Stimulated activated CD8-positive, alpha-beta memory T cell treated with anti-CD3 and anti-CD28 coated beads, Interleukin-2, amount 100 ng/mL, for 1 hour (primary cell): ENCODE data around the gene NF1.
"Not testable (repeated sequence)": the region's sequence is repeated elsewhere in the genome, so short reads cannot be mapped to it uniquely, and the experiment has no call there.

ENCODE experiments used
- DNase-seq, 2 donors: peaks; one replicate each; pipeline ENCODE4 v3.0.0-alpha.2; 2020; ENCODE audit warnings: low read depth in 2 of 2

NF1 gene

GRCh38 chr17:31198026-31198425 lies 103.2 kb downstream of the NF1 start:
- DNase-seq: no peak

- DNase-seq: not testable (repeated sequence)
These were observed 103.9 kb downstream of the NF1 start for GRCh38 chr17:31198666-31199065.

GRCh38 chr17:31200287-31200686 lies 105.5 kb downstream of the NF1 start:
- DNase-seq: no peak

GRCh38 chr17:31202968-31203367 lies 108.2 kb downstream of the NF1 start:
- no peak for DNase-seq

- no peak for DNase-seq
These were observed 116.7 kb downstream of the NF1 start for GRCh38 chr17:31211352-31212012.

GRCh38 chr17:31216031-31216751 lies 121.4 kb downstream of the NF1 start:
- DNase-seq: no peak

GRCh38 chr17:31224366-31224765 lies 129.6 kb downstream of the NF1 start:
- DNase-seq: no peak

GRCh38 chr17:31225831-31226230 lies 131.1 kb downstream of the NF1 start:
- no peak for DNase-seq

GRCh38 chr17:31226373-31226772 lies 131.6 kb downstream of the NF1 start:
- DNase-seq: no peak

GRCh38 chr17:31226950-31227349 lies 132.2 kb downstream of the NF1 start:
- no peak for DNase-seq

GRCh38 chr17:31231852-31232251 lies 137.1 kb downstream of the NF1 start:
- DNase-seq: no peak

GRCh38 chr17:31235110-31235509 lies 140.3 kb downstream of the NF1 start:
- no peak for DNase-seq

GRCh38 chr17:31236137-31236536 lies 141.4 kb downstream of the NF1 start:
- DNase-seq: no peak

GRCh38 chr17:31236712-31237111 lies 141.9 kb downstream of the NF1 start:
- DNase-seq: no peak

GRCh38 chr17:31241116-31241515 lies 146.3 kb downstream of the NF1 start:
- no peak for DNase-seq

- DNase-seq: no peak
These were observed 154.4 kb downstream of the NF1 start for GRCh38 chr17:31248986-31249834.

GRCh38 chr17:31249835-31250141 lies 155.0 kb downstream of the NF1 start:
- no peak for DNase-seq

GRCh38 chr17:31250229-31250628 lies 155.5 kb downstream of the NF1 start:
- DNase-seq: no peak

GRCh38 chr17:31251105-31251969 lies 156.6 kb downstream of the NF1 start:
- DNase-seq: no peak

- DNase-seq: no peak
These were observed 157.2 kb downstream of the NF1 start for GRCh38 chr17:31251970-31252328.

- no peak for DNase-seq
These were observed 158.0 kb downstream of the NF1 start for GRCh38 chr17:31252741-31253140.

GRCh38 chr17:31254654-31255053 lies 159.9 kb downstream of the NF1 start:
- DNase-seq: no peak
